ENCODE data around the gene SMARCA1. TPM values are rescaled to one million over a fixed set of nuclear protein-coding genes. Genes with fewer than 3 reads are reported as not detected.

The SMARCA1 gene
- total and polyA plus RNA-seq, 2 of the 13 experiments (the other 11 are each of a cell fraction or from before 2014, with no cell fraction given), result 97.7 to 145 TPM

- TF ChIP-seq CREBL2 (CRISPR knock-in tag; IDR thresholded peaks at IDR 0.05; ENCODE audit: borderline replicate concordance) (no peak), DBP (CRISPR knock-in tag; IDR thresholded peaks at IDR 0.05; ENCODE audit: not compliant biosample characterization) (no peak), ZNF703 (CRISPR knock-in tag; IDR thresholded peaks at IDR 0.05; ENCODE audit: borderline replicate concordance) (no peak), ZBTB42 (CRISPR knock-in tag; IDR thresholded peaks at IDR 0.05) (no peak), PRDM15 (CRISPR knock-in tag; IDR thresholded peaks at IDR 0.05) (no peak), SRF (IDR thresholded peaks at IDR 0.05; ENCODE audit: low read depth, low read length) (no peak), NR3C1 (CRISPR knock-in tag; IDR thresholded peaks at IDR 0.05) (no peak), ZNF124 (CRISPR knock-in tag; IDR thresholded peaks at IDR 0.05) (no peak), ZNF441 (CRISPR knock-in tag; IDR thresholded peaks at IDR 0.05; ENCODE audit: borderline replicate concordance) (no peak), ZNF383 (CRISPR knock-in tag; IDR thresholded peaks at IDR 0.05; ENCODE audit: borderline replicate concordance) (no peak), ZNF496 (CRISPR knock-in tag; IDR thresholded peaks at IDR 0.05; ENCODE audit: insufficient replicate concordance) (no peak), ZMAT3 (CRISPR knock-in tag; conservative IDR thresholded peaks at IDR 0.05) (no peak), ZNF350 (CRISPR knock-in tag; IDR thresholded peaks at IDR 0.05; ENCODE audit: borderline replicate concordance, low read depth) (no peak), JUN (CRISPR knock-in tag; IDR thresholded peaks at IDR 0.05) (no peak), REPIN1 (CRISPR knock-in tag; IDR thresholded peaks at IDR 0.05; ENCODE audit: borderline replicate concordance, low read depth) (no peak), ZNF557 (CRISPR knock-in tag; IDR thresholded peaks at IDR 0.05) (no peak), DNMT3B (CRISPR knock-in tag; conservative IDR thresholded peaks at IDR 0.05) (no peak), NFYB (CRISPR knock-in tag; IDR thresholded peaks at IDR 0.05) (no peak), THAP7 (CRISPR knock-in tag; IDR thresholded peaks at IDR 0.05) (no peak), ZKSCAN1 (IDR thresholded peaks at IDR 0.05; ENCODE audit: low read length) (no peak), ZNF34 (CRISPR knock-in tag; IDR thresholded peaks at IDR 0.05; ENCODE audit: borderline replicate concordance) (no peak), ZNF776 (CRISPR knock-in tag; IDR thresholded peaks at IDR 0.05) (no peak), ZNF546 (CRISPR knock-in tag; conservative IDR thresholded peaks at IDR 0.05) (no peak), SOX5 (CRISPR knock-in tag; IDR thresholded peaks at IDR 0.05; ENCODE audit: borderline replicate concordance) (no peak), ZBTB37 (CRISPR knock-in tag; IDR thresholded peaks at IDR 0.05) (no peak), EEA1 (CRISPR knock-in tag; IDR thresholded peaks at IDR 0.05; ENCODE audit: borderline replicate concordance) (no peak)
Observed at GRCh38 chrX:129540722-129541184, 17.5 kb upstream of the SMARCA1 start (continued).
